Measurements from ENCODE around the gene THAP4.
"Not testable (repeated sequence)": the region's sequence is repeated elsewhere in the genome, so short reads cannot be mapped to it uniquely, and the experiment has no call there.

THAP4 gene

DNA sequence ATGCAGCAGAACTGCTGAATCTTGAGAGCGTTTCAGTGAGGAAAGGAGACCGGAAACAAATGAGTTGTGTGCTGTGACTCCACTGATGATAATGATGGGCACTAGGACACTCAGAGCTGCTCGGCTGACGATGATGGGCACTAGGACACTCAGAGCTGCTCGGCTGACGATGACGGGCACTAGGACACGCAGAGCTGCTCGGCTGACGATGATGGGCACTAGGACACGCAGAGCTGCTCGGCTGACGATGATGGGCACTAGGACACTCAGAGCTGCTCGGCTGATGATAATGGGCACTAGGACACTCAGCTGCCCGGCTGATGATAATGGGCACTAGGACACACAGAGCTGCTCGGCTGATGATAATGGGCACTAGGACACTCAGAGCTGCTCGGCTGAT lies 47.1 kb downstream of the THAP4 start:
- DNase-seq (ENCODE audit: low read depth in 1 of 2, low spot score in 1 of 2): not testable (repeated sequence)

DNA sequence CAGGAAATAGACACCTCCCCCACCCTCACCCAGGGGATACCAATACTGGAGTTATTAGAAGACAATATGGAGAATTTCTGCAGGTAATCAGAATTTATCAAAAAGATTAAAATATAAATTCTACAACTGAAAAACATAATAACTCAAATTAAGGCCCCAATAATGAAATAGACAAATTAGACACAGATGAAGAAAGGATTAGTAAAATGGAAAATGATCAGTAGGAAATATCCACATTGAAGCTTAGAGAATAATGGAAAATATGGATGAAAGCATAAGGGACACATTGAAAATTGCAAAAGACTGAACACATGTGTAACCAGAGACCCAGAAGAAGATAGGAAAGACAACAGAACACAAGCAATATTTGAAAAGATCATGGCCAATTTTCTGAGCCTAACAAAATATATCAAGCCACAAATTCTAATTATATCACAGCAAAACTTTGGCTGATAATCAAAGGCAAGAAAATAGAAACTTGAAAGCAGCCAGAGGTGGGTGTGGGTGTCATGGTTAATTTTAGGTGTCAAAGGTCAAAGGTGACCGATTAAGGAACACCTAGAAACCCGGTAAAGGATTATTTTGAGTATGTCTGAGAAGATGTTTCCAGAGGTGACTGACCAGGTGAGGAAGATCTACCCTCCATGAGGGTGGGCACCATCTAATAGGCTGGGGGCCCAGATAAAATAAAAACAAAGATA lies 50.2 kb downstream of the THAP4 start:
- DNase-seq (ENCODE audit: low read depth in 1 of 2, low spot score in 1 of 2): no peak

DNA sequence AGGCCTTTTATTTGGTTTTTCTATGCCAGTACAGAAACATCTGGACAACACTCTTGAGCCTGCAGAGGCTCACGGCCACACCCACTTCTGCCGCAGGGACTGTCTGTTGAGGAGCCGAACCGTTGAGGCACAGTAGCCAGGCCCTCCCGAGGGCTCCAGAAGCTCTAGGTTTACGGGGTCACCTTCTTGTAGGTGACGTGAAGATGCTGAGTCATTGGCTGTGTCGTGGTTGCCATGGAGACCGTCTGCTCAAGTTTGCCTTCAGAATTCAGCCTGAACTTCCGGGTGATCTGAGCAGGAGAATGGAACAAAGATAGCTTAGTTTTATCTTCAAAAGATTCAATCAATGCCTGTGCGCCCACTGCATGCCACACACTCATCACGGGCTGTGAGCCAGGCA lies 52.5 kb downstream of the THAP4 start:
- DNase-seq (ENCODE audit: low read depth in 1 of 2, low spot score in 1 of 2): no peak

DNA sequence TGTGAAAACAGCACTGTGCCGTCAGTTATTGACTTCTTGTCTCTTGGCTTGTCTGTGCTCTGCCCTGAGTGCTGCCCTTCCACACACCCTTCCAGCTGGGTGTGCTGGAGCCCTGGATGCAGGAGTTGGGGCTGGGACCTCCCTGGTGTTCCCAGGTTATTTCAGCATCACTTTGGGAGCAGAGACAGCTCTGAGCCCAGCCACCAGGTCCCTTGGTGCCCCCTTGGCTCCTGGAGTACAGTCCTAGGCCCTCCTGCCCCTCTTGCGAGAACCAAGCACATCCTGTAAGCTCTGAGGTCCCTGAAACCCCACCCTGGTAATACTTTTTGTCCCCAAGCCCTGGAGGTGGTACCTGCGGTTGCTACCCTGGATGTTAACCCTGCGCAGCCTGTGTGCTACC lies 54.2 kb downstream of the THAP4 start:
- no peak for DNase-seq (ENCODE audit: low read depth in 1 of 2, low spot score in 1 of 2)

DNA sequence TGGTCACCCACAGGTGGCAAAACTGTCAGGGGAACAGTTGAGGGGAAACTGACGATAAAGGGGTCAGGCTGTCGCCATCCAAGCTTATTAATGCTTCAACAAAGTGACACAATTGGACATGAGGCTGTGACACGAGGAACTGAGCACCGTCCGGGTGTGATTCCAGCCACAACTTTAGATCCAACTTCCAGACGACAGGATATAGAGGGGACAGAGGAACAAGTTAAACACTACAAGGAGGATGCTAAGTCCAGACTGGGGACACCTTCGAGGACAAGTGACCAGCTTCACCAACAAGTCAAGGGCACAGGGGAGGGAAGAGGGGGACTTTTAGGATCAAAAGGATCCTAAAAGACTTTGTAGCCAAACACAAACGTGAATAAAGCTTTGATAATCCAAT lies 54.6 kb downstream of the THAP4 start:
- no peak for DNase-seq (ENCODE audit: low read depth in 1 of 2, low spot score in 1 of 2)

DNA sequence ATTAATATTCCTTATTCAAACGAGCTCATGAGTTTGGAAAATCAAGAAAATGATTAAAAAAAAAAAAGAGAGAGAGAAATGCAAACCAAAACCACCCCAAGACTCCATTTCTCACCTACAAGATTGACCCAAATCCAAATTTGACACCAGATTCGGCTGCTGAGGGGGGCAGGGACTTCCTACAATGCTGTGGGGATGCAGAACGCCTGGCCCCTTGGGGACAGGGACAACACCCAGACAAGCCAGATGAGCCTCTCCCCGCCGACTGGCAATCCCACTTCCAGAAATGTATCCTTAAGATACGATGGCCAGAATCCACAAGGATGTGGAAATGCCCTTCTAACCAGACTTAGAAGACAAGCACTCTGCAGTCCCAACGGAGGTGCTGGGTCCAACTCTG lies 57.7 kb downstream of the THAP4 start:
- no peak for DNase-seq (ENCODE audit: low read depth in 1 of 2, low spot score in 1 of 2)

DNA sequence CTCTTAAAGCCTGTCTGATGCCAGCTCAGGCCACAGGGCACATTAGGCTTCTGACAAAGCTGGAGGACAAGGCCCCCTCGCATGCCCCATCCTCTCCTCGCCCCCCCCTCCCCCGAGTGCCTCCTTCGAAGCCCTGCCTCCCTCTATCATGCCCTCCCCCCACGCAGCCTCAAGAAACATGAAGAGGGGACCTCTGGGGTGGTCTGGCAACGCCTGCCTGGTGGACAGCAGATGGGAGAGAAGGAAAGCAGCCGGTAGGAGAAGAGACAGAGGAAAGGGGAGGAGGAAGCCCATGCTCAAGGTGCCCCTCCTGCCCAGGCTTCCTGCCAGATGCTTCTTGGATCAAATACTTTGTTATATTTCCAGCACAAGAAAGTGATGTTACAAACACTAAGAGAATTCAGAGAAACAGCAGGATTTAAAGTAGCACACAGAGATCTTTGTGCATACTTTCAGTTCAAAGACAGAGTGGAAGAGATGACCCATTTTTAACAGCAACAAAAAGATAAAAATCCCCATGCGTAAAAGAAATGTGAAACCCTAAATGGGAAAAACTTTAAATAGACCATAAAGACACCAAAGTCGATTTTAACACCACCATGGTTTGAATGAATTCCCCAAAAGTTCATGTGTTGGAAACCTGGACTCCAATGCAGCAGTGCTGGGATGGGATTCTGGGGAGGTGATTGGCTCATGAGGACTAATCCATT lies 59.4 kb downstream of the THAP4 start:
- no peak for DNase-seq (ENCODE audit: low read depth in 1 of 2, low spot score in 1 of 2)

DNA sequence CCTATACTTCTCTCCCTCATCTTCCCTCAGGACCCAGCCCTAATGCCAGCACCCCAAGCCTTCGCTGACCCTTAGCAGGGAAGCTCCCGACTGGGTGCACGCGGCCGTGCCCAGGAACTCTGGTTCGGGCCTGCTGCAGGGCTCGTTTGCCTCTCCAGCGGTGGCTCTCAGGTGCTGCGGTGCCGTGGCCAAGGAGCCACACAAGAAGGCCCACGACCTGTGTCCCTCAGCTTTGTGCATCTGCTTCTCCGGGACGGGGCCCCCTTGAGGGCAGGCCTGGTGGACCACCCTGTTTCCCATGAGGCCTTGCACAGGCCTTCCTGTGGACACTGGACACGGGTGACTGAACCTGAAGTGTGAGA lies 60.7 kb downstream of the THAP4 start:
- DNase-seq (ENCODE audit: low read depth in 1 of 2, low spot score in 1 of 2): no peak

DNA sequence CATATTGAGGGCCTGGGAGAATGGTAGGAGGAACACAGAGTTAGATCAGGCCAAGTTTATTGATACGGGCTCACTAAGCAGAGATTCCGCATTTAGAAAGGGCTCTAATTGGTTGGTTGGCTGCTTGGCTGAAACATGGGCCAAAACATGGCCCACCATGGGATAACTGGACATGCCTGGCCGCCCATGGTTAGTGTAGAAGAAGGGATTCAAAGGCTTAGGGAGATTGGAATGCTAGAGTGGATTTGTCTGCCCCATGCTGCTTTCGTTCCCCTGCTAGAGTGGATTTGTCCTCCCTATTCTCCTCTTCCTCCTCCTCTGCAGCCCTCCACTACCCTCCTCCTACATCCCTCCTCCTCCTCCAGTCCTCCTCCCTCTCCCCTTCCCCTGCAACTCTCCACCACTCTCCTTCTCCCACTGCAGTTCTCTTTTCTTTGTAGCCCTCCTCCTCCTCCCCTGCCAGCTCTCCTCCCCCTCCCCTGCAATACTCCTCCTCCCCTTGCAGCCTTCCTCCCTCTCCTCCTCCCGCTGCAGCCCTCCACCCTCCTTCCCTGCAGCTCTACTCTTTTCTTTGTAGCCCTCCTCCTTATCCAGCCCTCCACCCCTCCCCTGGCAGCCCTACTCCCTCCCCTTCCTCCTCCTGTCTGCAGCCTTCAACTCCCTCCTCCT lies 61.2 kb downstream of the THAP4 start:
- no peak for DNase-seq (ENCODE audit: low read depth in 1 of 2, low spot score in 1 of 2)

DNA sequence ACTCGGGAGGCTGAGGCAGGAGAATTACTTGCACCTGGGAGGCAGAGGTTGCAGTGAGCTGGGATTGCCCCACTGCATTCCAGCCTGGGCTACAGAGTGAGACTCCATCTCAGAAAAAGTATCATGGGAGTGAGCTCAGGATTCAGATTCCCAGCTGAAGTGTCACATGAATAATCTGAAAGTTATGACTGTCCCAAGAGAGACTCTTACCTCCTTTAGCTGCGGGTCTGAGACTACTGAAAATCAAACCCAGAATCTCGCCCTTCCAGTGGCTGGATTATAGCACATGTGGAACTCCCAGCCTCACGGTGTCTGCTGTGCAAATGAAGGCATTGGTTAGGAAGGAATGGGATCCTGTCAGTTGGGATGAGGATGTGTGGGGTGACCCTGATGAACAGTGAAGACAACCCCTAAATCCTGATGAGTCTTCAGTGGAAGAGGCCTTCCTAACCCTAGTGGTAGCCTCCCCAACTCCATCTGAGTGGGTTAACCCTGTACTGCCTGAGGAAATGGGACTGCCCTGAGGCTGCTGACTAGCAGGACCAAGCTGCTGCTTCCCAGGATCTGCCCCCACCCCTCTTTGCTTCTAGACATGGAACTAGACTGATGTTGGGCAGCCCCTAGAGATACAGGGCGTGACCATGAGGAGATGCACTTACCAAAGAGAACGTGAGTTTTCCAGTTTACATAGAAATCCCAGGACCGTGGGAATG lies 61.9 kb downstream of the THAP4 start:
- DNase-seq (ENCODE audit: low read depth in 1 of 2, low spot score in 1 of 2): no peak

DNA sequence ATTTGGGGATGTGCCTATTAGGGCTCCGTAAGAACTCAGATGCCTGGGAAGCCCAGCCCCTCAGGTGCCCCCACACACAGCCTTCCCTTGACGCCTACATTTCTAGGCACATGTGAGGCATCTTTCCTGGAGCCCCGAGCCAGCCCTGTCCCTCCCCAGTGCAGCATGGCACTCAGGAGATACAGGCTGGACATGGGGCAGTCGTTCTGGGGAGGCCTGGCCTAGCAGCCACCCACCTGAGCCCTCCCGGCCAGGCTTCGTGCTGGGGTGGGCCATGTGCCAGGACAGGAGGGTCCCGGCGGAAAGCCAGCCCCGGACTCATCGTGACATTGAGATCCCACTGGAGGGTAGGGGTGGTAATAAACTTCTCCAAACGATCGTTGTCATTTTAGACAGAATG lies 63.2 kb downstream of the THAP4 start:
- no peak for DNase-seq (ENCODE audit: low read depth in 1 of 2, low spot score in 1 of 2)

DNA sequence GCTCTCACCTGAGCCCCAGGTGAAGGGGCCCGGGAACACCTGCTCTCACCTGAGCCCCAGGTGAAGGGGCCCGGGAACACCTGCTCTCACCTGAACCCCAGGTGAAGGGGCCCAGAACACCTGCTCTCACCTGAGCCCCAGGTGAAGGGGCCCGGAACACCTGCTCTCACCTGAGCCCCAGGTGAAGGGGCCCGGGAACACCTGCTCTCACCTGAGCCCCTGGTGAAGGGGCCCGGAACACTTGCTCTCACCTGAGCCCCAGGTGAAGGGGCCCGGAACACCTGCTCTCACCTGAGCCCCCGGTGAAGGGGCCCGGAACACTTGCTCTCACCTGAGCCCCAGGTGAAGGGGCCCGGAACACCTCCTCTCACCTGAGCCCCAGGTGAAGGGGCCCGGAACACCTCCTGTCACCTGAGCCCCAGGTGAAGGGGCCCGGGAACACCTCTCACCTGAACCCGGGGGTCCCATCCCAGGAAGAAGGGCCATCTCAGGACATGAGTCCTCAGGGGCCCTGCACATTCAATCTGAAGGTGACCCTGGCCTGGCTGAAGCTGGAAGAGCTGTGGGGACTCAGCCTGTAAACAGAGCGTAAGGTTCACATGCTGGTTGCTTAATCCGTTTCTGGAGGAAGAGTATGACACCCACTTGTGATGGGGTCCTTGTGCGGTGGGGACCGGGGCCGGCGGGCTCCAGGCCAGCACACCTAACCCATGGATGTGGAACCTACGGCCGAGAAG lies 63.9 kb downstream of the THAP4 start:
- DNase-seq (ENCODE audit: low read depth in 1 of 2, low spot score in 1 of 2): not testable (repeated sequence)

DNA sequence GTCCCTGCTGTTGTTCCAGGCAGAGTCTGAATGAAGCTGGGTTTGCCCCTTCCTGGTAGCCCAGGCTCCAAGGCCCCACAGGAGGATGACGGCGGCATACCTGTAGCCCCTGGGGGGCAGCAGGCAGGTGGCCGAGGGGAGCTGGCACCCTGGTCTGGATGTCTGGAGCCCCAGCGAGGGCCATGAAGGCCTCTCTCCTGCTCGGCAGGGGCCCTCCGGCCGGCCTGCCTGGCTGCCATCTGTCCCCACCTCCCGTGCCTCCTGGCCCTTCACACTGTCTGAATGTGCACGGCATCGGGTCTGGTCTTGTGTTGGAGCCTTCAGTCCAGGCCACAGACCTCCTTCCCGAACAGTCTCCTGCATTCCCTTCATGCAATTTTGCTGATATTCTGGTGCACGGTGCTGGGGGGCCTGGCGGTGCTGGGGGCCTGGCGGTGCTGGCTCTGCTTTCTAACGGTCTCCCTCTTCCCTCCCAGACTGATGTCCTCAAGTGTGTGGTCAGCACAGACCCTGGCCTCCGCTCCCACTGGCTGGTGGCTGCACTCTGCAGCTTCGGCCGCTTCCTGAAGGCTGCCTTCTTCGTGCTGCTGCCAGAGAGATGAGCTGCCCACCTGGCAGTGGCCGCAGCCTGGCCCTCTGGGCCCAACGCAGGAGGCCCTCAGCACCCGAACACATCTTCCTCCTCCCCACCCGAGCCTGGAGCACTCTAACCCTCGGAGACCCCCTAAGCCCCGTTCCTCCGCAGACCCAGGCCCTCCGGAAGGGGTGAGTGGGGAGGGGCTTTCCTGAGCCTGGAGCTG lies 64.9 kb downstream of the THAP4 start:
- DNase-seq (ENCODE audit: low read depth in 1 of 2, low spot score in 1 of 2): no peak

DNA sequence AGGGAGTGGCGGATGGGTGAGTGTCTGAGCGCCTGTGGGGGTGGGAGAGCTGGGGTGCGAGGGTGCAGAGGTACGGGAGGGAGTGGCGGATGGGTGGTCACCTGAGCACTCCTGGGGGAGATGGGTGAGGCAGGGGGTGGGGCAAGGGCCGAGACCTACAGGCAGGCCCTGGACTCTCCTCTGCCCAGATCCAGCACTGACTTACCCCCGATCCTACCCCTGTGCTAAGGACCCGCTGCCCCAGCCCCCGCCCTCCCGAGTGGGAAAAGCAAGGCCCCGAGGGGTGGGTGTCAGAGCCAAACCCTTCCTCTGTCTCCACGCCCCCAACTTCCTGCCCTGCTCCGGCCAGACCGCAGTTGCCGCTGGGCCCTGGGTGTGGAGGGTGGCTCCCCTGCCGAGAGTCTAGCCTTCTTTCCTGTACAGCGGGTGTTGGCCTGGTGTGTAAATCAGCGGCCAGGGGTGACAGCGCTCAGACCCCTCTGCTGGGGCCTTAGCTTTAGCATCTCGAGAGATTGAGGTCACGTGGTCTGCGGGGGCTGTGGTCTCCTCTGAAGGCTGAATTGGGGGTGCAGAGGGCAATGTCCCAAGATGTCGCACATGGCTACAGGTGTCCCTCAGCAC lies 65.9 kb downstream of the THAP4 start:
- DNase-seq (ENCODE audit: low read depth in 1 of 2, low spot score in 1 of 2): no peak

DNA sequence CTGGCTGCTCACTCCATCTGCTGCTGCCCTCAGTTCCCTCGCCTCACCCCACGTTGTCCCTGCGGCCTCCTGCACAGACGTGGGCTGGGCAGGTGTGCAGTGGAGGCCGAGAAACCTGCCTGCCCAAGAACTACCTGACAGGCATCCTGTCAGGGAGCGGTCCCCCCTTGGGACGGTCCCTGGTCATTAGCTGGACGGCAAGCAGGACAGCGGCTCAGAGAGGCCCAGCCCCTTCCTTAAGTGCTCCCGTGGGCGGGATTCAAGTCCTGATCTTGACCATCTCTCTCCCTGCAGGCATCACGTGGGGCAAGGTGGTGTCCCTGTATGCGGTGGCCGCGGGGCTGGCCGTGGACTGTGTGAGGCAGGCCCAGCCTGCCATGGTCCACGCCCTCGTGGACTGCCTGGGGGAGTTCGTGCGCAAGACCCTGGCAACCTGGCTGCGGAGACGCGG lies 67.1 kb downstream of the THAP4 start:
- no peak for DNase-seq (ENCODE audit: low read depth in 1 of 2, low spot score in 1 of 2)

DNA sequence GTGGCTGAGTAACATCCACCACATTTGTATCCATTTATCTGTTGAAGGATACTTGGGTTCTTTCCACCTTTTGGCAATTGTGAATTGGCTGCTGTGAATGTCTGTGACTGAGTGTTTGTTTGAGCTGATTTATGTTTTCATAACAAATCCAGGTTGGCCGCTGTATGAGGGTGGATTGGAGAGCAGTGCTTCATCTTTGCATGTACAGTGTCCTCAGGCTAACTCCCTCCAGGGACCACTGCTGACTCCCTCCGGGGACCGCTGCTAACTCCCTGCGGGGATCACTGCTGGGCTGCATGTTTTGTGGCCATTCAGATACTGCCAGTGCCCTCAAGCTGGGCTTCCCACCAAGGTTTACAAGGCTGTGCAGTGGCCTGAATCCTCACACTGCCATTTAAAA lies 68.2 kb downstream of the THAP4 start:
- DNase-seq (ENCODE audit: low read depth in 1 of 2, low spot score in 1 of 2): no peak

DNA sequence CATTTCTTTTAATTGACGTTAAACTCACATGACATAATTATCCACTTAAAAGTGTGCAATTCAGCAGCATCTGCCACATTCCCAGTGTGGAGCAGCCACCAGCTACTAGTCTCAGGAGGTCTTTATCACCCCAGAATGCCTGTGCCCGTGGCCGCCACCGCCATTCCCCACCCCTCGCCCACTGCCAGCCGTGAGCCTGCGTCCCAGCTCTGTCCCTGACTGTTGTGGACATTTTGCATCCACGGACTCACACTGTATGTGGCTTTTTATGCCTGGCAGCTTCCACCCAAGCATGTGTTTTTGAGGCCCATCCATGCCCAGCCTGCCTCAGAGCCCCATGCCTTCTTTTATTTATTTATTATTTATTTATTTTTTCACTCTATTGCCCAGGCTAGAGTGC lies 69.2 kb downstream of the THAP4 start:
- DNase-seq (ENCODE audit: low read depth in 1 of 2, low spot score in 1 of 2): no peak

DNA sequence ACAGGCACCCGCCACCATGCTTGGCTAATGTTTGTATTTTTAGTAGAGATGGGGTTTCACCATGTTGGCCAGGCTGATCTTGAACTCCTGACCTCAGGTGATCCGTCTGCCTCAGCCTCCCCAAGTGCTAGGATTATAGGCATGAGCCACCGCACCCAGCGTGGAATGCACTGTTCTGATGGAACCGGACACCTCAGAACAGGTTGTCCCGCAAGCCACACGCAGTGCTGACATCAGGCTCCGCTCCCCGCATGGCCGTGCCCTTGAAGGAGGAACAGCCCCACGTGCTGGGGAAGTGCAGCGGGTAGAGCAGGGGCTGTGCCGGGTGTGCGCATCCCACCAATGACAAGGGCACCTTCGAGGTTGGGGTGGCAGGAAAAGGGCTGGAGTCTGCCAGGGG lies 69.7 kb downstream of the THAP4 start:
- DNase-seq (ENCODE audit: low read depth in 1 of 2, low spot score in 1 of 2): not testable (repeated sequence)

DNA sequence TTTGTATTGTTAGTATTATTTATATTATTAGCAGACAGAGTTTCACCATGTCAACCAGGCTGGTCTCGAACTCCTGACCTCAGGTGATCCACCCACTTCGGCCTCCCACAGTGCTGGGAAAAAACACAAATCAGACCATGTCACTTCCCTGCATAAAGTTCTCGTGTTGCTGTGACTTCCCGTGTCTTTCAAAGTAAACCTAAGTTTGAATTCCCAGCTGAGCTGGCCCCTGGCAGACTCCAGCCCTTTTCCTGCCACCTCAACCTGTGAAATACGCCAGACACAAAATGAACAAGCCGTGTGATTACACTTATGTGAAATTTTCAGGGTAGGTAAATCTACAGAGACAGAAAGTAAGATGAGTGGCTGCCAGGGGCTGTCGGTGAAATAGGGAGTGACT lies 70.5 kb downstream of the THAP4 start:
- no peak for DNase-seq (ENCODE audit: low read depth in 1 of 2, low spot score in 1 of 2)

DNA sequence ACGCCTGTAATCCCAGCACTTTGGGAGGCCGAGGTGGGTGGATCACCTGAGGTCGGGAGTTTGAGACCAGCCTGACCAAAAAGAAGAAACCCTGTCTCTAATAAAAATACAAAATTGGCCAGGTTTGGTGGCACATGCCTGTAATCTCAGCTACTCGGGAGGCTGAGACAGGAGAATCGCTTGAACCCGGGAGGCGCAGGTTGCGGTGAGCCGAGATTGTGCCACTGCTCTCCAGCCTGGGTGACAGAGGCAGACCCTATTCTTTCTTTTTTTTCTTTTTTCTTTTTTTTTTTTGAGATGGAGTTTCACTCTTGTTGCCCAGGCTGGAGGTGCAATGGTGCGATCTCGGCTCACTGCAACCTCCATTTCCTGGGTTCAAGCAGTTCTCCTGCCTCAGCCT lies 70.9 kb downstream of the THAP4 start:
- not testable (repeated sequence) for DNase-seq (ENCODE audit: low read depth in 1 of 2, low spot score in 1 of 2)

All from activated T-helper 1 cell treated with anti-CD3 and anti-CD28 coated beads, Interleukin-2, amount 50 U/mL, for 16 hours (primary cell).